Lower lobe of right lung (tissue), 2 donors: ENCODE data around the gene ACTN1. TPM values are rescaled to one million over a fixed set of nuclear protein-coding genes. Genes with fewer than 3 reads are reported as not detected.

Experiments used
- ATAC-seq, 2 donors: fragments of 200-7000 bp; cut with Tn5 transposase; one replicate each; pipeline ENCODE4 v1.9.1; 2020 to 2022; ENCODE audit warnings: mild to moderate bottlenecking in 2 of 2, moderate library complexity in 2 of 2
- DNase-seq: peaks from one replicate; pipeline ENCODE4 v3.0.0-alpha.2; 2020
- H3K27ac ChIP-seq: fragments of 200-600 bp; one replicate; pipeline ENCODE4 v1.8.0; 2022
- H3K27me3 ChIP-seq: fragments of 200-600 bp; one replicate; pipeline ENCODE4 v1.8.0; 2022; ENCODE audit warnings: low read depth
- H3K36me3 ChIP-seq: fragments of 200-600 bp; one replicate; pipeline ENCODE4 v1.8.0; 2022; ENCODE audit warnings: mild to moderate bottlenecking
- H3K4me1 ChIP-seq: fragments of 200-600 bp; one replicate; pipeline ENCODE4 v1.8.0; 2022
- H3K4me3 ChIP-seq: fragments of 200-600 bp; one replicate; pipeline ENCODE4 v1.8.0; 2022; ENCODE audit warnings: mild to moderate bottlenecking
- H3K9me3 ChIP-seq: fragments of 200-600 bp; one replicate; pipeline ENCODE4 v1.8.0; 2022
- CTCF ChIP-seq: fragments of 200-600 bp; IDR thresholded peaks from one replicate; pipeline ENCODE4 v1.8.0; 2022; ENCODE audit warnings: antibody characterized with exemption, mild to moderate bottlenecking
- intact Hi-C: fragments of 100-400 bp; cut with DNase I; formaldehyde crosslinking; loops from one replicate; pipeline ENCODE4 v1.11.0; 2022
- total RNA-seq: library from RNA; stranded (reverse); fragmentation: NEBNext Ultra II Directional; extraction: Animal tissue kit (Norgen Biotek cat#: 25700); gene quantifications from one replicate; pipeline ENCODE4 v1.2.1, GENCODE V29; 2021
- donor health status: DM: no; HTN: yes; CAD: no; lungs with severe emphysema.

Gene ACTN1
- total RNA-seq, 1 donor from 2014 or later, result 124 TPM

- Histone ChIP-seq H3K27me3 (no peaks in the 10 kb centered on the region), H3K4me3 (no peak overlapping the region), H3K4me1 (no peaks in the 10 kb centered on the region), H3K9me3 (no peaks in the 10 kb centered on the region), H3K27ac (peak overlapping the region; percentile 53), H3K36me3 (peaks cover 100% of the 10 kb centered on the region)
- no peak for TF ChIP-seq CTCF
- intact Hi-C loops, result no loop called here
- no peak for ATAC-seq
- no peak for DNase-seq
These were observed 97.7 kb downstream of the ACTN1 start for GRCh38 chr14:68881396-68881795.

DNA sequence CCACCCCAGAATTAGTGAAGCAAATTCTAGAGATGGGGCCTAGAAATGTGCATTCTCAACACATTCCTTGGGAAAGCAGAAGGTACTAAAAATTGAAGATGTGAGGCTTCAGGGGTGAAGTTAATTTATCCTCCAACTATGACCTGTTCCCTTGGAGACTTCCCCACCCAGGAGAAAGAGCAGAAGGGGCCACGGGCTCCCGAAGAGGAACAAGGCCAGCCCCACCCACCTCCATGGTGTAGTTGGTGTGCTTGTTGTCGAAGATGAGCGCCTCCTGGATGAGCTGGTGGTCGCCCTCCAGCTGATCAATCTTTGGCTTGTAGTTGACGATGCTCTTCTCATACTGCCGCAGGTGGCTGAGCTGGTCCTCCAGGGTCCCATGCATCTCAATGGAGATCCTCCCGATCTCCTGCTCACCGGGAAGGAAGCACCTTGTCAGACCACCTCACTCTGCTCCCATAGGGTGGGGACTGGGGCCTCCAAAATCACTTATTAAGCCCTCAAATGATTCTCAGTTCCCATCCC, 98.5 kb downstream of the ACTN1 start:
- Histone ChIP-seq H3K9me3 (no peaks in the 10 kb centered on the region), H3K36me3 (peaks cover 98% of the 10 kb centered on the region), H3K27me3 (no peaks in the 10 kb centered on the region), H3K27ac (no peak overlapping the region), H3K4me3 (no peak overlapping the region), H3K4me1 (no peaks in the 10 kb centered on the region)
- DNase-seq (no peak), ATAC-seq (no peak)
- intact Hi-C loops, result no loop called here
- no peak for TF ChIP-seq CTCF

GRCh38 chr14:68879841-68880575, 99.1 kb downstream of the ACTN1 start:
- intact Hi-C loops, result no loop called here
- H3K27me3 ChIP-seq, result no peaks in the 10 kb centered on the region
- peaks cover 98% of the 10 kb centered on the region for H3K36me3 ChIP-seq
- no peak overlapping the region for H3K4me3 ChIP-seq
- no peaks in the 10 kb centered on the region for H3K4me1 ChIP-seq
- DNase-seq (no peak), ATAC-seq (no peak)
- H3K27ac ChIP-seq, result no peak overlapping the region
- no peak for TF ChIP-seq CTCF
- no peaks in the 10 kb centered on the region for H3K9me3 ChIP-seq

GRCh38 chr14:68879321-68879781, 99.8 kb downstream of the ACTN1 start:
- no peak for ATAC-seq
- no peak overlapping the region for H3K27ac ChIP-seq
- intact Hi-C loops, result no loop called here
- H3K36me3 ChIP-seq, result peaks cover 98% of the 10 kb centered on the region
- H3K27me3 ChIP-seq, result no peaks in the 10 kb centered on the region
- no peaks in the 10 kb centered on the region for H3K4me1 ChIP-seq
- no peak for DNase-seq
- no peak for TF ChIP-seq CTCF
- H3K9me3 ChIP-seq, result no peaks in the 10 kb centered on the region
- no peak overlapping the region for H3K4me3 ChIP-seq

- Histone ChIP-seq H3K9me3 (no peaks in the 10 kb centered on the region), H3K36me3 (peaks cover 98% of the 10 kb centered on the region), H3K4me3 (no peak overlapping the region), H3K4me1 (no peaks in the 10 kb centered on the region), H3K27me3 (no peaks in the 10 kb centered on the region), H3K27ac (no peak overlapping the region)
- ATAC-seq (no peak), DNase-seq (no peak)
- TF ChIP-seq CTCF, result no peak
- intact Hi-C loops, result no loop called here
These were observed 100.2 kb downstream of the ACTN1 start for GRCh38 chr14:68878908-68879307.
